H9 (cell line): ENCODE data around the gene FBXL22. TPM values are rescaled to one million over a fixed set of nuclear protein-coding genes. Genes with fewer than 3 reads are reported as not detected.
"Not testable (repeated sequence)": the region's sequence is repeated elsewhere in the genome, so short reads cannot be mapped to it uniquely, and the experiment has no call there.

Experiments
- DNase-seq: peaks from one replicate; pipeline ENCODE4 v3.0.0-alpha.2; 2017
- H2AFZ ChIP-seq: one replicate; pipeline ENCODE4 v1.6.1; 2013; ENCODE audit warnings: mild to moderate bottlenecking, low read length, control low read depth, moderate library complexity
- H2AK5ac ChIP-seq: 2 replicates; pipeline ENCODE4 v1.6.1; 2013; ENCODE audit warnings: low read length, control low read depth, mixed read lengths; ENCODE audit not compliant: insufficient read length
- H2BK120ac ChIP-seq: one replicate; pipeline ENCODE4 v1.6.1; 2013; ENCODE audit warnings: low read depth, mild to moderate bottlenecking, low read length, control low read depth, inconsistent platforms; ENCODE audit not compliant: poor library complexity, severe bottlenecking
- H2BK12ac ChIP-seq: 2 replicates; pipeline ENCODE4 v1.6.1; 2013; ENCODE audit warnings: low read length, control low read depth, mixed read lengths, low read depth; ENCODE audit not compliant: insufficient read length
- H2BK15ac ChIP-seq: 2 replicates; pipeline ENCODE4 v1.6.1; 2013; ENCODE audit warnings: low read depth, low read length, control low read depth
- H2BK20ac ChIP-seq: one replicate; pipeline ENCODE4 v1.6.1; 2013; ENCODE audit warnings: low read depth, mild to moderate bottlenecking, low read length, control low read depth, inconsistent platforms; ENCODE audit not compliant: poor library complexity, severe bottlenecking
- H2BK5ac ChIP-seq: 2 replicates; pipeline ENCODE4 v1.6.1; 2013; ENCODE audit warnings: low read length, control low read depth, mixed read lengths; ENCODE audit not compliant: insufficient read length
- H3K14ac ChIP-seq: 2 replicates; pipeline ENCODE4 v1.6.1; 2013; ENCODE audit warnings: low read length, control low read depth; ENCODE audit not compliant: insufficient read depth
- H3K18ac ChIP-seq: 2 replicates; pipeline ENCODE4 v1.6.1; 2013; ENCODE audit warnings: low read depth, mild to moderate bottlenecking, mixed read lengths, low read length, control low read depth; ENCODE audit not compliant: insufficient read length
- H3K23ac ChIP-seq: 2 replicates; pipeline ENCODE4 v1.6.1; 2013; ENCODE audit warnings: low read length, control low read depth, mixed read lengths, low read depth; ENCODE audit not compliant: insufficient read length
- H3K23me2 ChIP-seq: 2 replicates; pipeline ENCODE4 v1.6.1; 2013; ENCODE audit warnings: low read depth, mild to moderate bottlenecking, mixed read lengths, low read length, control low read depth; ENCODE audit not compliant: insufficient read length, poor library complexity, severe bottlenecking
- H3K27ac ChIP-seq: 2 replicates; pipeline ENCODE4 v1.5.1; 2013; ENCODE audit warnings: low read length, control low read depth, mixed read lengths, low read depth; ENCODE audit not compliant: insufficient read length
- H3K27me3 ChIP-seq: 2 replicates; pipeline ENCODE4 v1.6.1; 2013; ENCODE audit warnings: low read length, control low read depth, inconsistent platforms; ENCODE audit not compliant: insufficient read depth
- H3K4ac ChIP-seq: 2 replicates; pipeline ENCODE4 v1.6.1; 2013; ENCODE audit warnings: low read depth, mild to moderate bottlenecking, control low read depth, inconsistent platforms, low read length, moderate library complexity
- H3K4me1 ChIP-seq: 2 replicates; pipeline ENCODE4 v1.6.1; 2013; ENCODE audit warnings: low read length, control low read depth, inconsistent platforms; ENCODE audit not compliant: insufficient read depth
- H3K4me2 ChIP-seq: 2 replicates; pipeline ENCODE4 v1.6.1; 2013; ENCODE audit warnings: low read length, control low read depth, mixed read lengths; ENCODE audit not compliant: insufficient read length, insufficient read depth
- H3K56ac ChIP-seq: 2 replicates; pipeline ENCODE4 v1.6.1; 2013; ENCODE audit warnings: low read depth, mild to moderate bottlenecking, mixed read lengths, low read length, control low read depth; ENCODE audit not compliant: insufficient read length
- H3K79me1 ChIP-seq: 2 replicates; pipeline ENCODE4 v1.6.1; 2013; ENCODE audit warnings: low read depth, mild to moderate bottlenecking, moderate library complexity, low read length, control low read depth, inconsistent platforms; ENCODE audit not compliant: insufficient read depth, poor library complexity, severe bottlenecking
- H3K79me2 ChIP-seq: 2 replicates; pipeline ENCODE4 v1.6.1; 2013; ENCODE audit warnings: low read length, control low read depth, inconsistent platforms; ENCODE audit not compliant: insufficient read depth
- H3K9ac ChIP-seq: 2 replicates; pipeline ENCODE4 v1.6.1; 2013; ENCODE audit warnings: low read length, control low read depth, mixed read lengths; ENCODE audit not compliant: insufficient read length; ENCODE audit errors: extremely low read depth
- H3K9me3 ChIP-seq: one replicate; pipeline ENCODE4 v1.6.1; 2013; ENCODE audit warnings: low read depth, low read length, inconsistent platforms; ENCODE audit not compliant: control insufficient read depth
- H3T11ph ChIP-seq: one replicate; pipeline ENCODE4 v1.6.1; 2013; ENCODE audit warnings: mild to moderate bottlenecking, low read length, control low read depth, inconsistent platforms
- H4K20me1 ChIP-seq: one replicate; pipeline ENCODE4 v1.6.1; 2013; ENCODE audit not compliant: control insufficient read depth, insufficient read length, insufficient read depth
- H4K5ac ChIP-seq: 2 replicates; pipeline ENCODE4 v1.6.1; 2013; ENCODE audit warnings: low read depth, mild to moderate bottlenecking, mixed read lengths, low read length, control low read depth; ENCODE audit not compliant: insufficient read length
- H4K8ac ChIP-seq: replicated peaks from 2 replicates; pipeline ENCODE4 v1.6.1; 2013; ENCODE audit warnings: low read length, control low read depth, mixed read lengths, low read depth; ENCODE audit not compliant: insufficient read length
- H4K91ac ChIP-seq: 2 replicates; pipeline ENCODE4 v1.6.1; 2013; ENCODE audit warnings: low read depth, mild to moderate bottlenecking, moderate library complexity, mixed read lengths, low read length, control low read depth; ENCODE audit not compliant: insufficient read length
- H3K27ac Mint-ChIP-seq, 3 experiments: 2 replicates in 2 of 3; 3 replicates in 1 of 3; pipeline ENCODE4 v1.8.0; 2020 to 2021; ENCODE audit warnings: mixed read lengths in 3 of 3, mild to moderate bottlenecking in 1 of 3, moderate library complexity in 1 of 3
- H3K27me3 Mint-ChIP-seq: 2 replicates; pipeline ENCODE4 v1.8.0; 2021; ENCODE audit warnings: low read depth, mild to moderate bottlenecking, moderate library complexity, mixed read lengths
- H3K36me3 Mint-ChIP-seq, 3 experiments: 2 replicates in 2 of 3; 3 replicates in 1 of 3; pipeline ENCODE4 v1.8.0; 2020 to 2021; ENCODE audit warnings: low read depth in 3 of 3, mixed read lengths in 3 of 3; ENCODE audit not compliant: insufficient read depth in 1 of 3
- H3K4me1 Mint-ChIP-seq, 2 experiments: 2 replicates each; pipeline ENCODE4 v1.8.0; 2020; ENCODE audit warnings: mixed read lengths in 2 of 2
- H3K4me3 Mint-ChIP-seq, 2 experiments: 2 replicates in 1 of 2; 3 replicates in 1 of 2; pipeline ENCODE4 v1.8.0; 2020 to 2021; ENCODE audit warnings: mild to moderate bottlenecking in 2 of 2, mixed read lengths in 2 of 2, moderate library complexity in 1 of 2
- H3K9me3 Mint-ChIP-seq, 2 experiments: 2 replicates in 1 of 2; 3 replicates in 1 of 2; pipeline ENCODE4 v1.8.0; 2020; ENCODE audit warnings: mild to moderate bottlenecking in 2 of 2, mixed read lengths in 2 of 2, moderate library complexity in 1 of 2
- WGBS: extraction: QIAGEN DNeasy Blood & Tissue Kit; methylation state at CpG from one replicate; pipeline ENCODE4 v1.1.7; 2013; ENCODE audit warnings: missing lambda C conversion rate, low lambda C conversion rate, mixed read lengths; ENCODE audit not compliant: insufficient read length; ENCODE audit errors: extremely low coverage; 5-methylcytosine and 5-hydroxymethylcytosine counted together
- total RNA-seq: library from RNA; stranded (reverse); gene quantifications from 2 replicates; pipeline ENCODE4 v1.2.1, GENCODE V29; 2021
- TF ChIP-seq, protein P1 (sequence below): fragments of 200-600 bp; sonication (generic); conservative IDR thresholded peaks from 3 replicates; pipeline ENCODE4 v1.8.0; 2021; ENCODE audit warnings: antibody characterized with exemption, mild to moderate bottlenecking

Gene FBXL22
- total RNA-seq, 1 experiment from 2014 or later: 0.52 TPM

DNA sequence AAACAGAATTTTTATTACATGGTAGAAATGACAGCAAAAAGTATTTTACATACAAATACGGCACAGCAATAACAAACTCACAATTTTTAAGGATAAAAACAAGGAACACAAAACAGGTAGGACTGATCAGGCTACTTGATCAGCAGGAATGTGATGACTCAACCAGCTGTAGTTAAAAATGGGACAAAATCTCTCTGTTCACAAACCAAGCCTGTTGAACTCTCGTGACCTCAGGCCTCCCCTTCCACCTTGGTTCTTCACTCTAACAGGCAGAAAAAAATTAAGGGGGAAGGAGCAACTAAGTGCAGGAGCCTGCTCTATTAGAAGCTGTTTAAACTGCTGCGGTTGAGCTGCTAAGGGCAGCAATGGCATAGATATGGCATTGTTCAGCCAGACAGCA is 18.7 kb downstream of the FBXL22 start:
- TF ChIP-seq, protein P1, sequence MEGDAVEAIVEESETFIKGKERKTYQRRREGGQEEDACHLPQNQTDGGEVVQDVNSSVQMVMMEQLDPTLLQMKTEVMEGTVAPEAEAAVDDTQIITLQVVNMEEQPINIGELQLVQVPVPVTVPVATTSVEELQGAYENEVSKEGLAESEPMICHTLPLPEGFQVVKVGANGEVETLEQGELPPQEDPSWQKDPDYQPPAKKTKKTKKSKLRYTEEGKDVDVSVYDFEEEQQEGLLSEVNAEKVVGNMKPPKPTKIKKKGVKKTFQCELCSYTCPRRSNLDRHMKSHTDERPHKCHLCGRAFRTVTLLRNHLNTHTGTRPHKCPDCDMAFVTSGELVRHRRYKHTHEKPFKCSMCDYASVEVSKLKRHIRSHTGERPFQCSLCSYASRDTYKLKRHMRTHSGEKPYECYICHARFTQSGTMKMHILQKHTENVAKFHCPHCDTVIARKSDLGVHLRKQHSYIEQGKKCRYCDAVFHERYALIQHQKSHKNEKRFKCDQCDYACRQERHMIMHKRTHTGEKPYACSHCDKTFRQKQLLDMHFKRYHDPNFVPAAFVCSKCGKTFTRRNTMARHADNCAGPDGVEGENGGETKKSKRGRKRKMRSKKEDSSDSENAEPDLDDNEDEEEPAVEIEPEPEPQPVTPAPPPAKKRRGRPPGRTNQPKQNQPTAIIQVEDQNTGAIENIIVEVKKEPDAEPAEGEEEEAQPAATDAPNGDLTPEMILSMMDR: no peak
- Histone ChIP-seq H3K4ac (no peak overlapping the region), H2BK15ac (no peak overlapping the region), H3K23ac (no peak overlapping the region), H3K9ac (no peak overlapping the region), H4K91ac (no peak overlapping the region), H2BK12ac (no peak overlapping the region), H4K8ac (no peak overlapping the region), H2AFZ (no peak overlapping the region), H3K79me2 (no peaks in the 10 kb centered on the region), H3K79me1 (no peaks in the 10 kb centered on the region), H2BK20ac (no peak overlapping the region), H3T11ph (no peak overlapping the region), H4K20me1 (no peaks in the 10 kb centered on the region), H3K56ac (no peak overlapping the region), H2BK120ac (no peak overlapping the region), H2BK5ac (no peak overlapping the region), H3K4me1 (no peaks in the 10 kb centered on the region), H3K14ac (no peak overlapping the region), H3K18ac (no peak overlapping the region), H3K27me3 (no peaks in the 10 kb centered on the region), H4K5ac (no peak overlapping the region), H3K4me2 (no peak overlapping the region), H3K23me2 (no peaks in the 10 kb centered on the region), H3K27ac (no peak overlapping the region), H3K9me3 (no peaks in the 10 kb centered on the region), H2AK5ac (no peak overlapping the region)
- no peak overlapping the region; a peak in 1 of 7 replicates for H3K27ac Mint-ChIP-seq
- no peak for DNase-seq
- peaks cover 6 to 44% (median 18%) of the 10 kb centered on the region in 3 experiments; a peak in 4 of 7 replicates for H3K36me3 Mint-ChIP-seq
- whole genome bisulfite sequencing: no CpG with 5 or more reads among the region's 3 CpGs
- H3K27me3 Mint-ChIP-seq: no peaks in the 10 kb centered on the region
- no peaks in the 10 kb centered on the region for H3K4me1 Mint-ChIP-seq
- H3K9me3 Mint-ChIP-seq: peaks cover 0 to 4% of the 10 kb centered on the region in 2 experiments; a peak in 2 of 5 replicates
- H3K4me3 Mint-ChIP-seq: no peak overlapping the region

DNA sequence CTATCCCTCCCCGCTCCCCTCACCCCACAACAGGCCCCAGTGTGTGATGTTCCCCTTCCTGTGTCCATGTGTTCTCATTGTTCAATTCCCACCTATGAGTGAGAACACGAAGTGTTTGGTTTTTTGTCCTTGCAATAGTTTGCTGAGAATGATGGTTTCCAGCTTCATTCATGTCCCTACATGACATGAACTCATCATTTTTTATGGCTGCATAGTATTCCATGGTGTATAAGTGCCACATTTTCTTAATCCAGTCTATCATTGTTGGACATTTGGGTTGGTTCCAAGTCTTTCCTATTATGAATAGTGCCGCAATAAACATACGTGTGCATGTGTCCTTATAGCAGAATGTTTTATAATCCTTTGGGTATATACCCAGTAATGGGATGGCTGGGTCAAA is 20.0 kb downstream of the FBXL22 start:
- not testable (repeated sequence) for H2BK5ac ChIP-seq, H2BK15ac ChIP-seq, H3K4me1 Mint-ChIP-seq, H3K27ac ChIP-seq, H2BK20ac ChIP-seq, H3K27me3 Mint-ChIP-seq, H3K79me2 ChIP-seq, H3K9ac ChIP-seq, H3K14ac ChIP-seq, H2AFZ ChIP-seq, H2AK5ac ChIP-seq, H4K91ac ChIP-seq, H3K9me3 Mint-ChIP-seq, H3K4ac ChIP-seq, H3K9me3 ChIP-seq, H3T11ph ChIP-seq, H3K18ac ChIP-seq, H3K79me1 ChIP-seq, H3K27me3 ChIP-seq, H3K4me2 ChIP-seq, H3K4me3 Mint-ChIP-seq, H3K27ac Mint-ChIP-seq, H3K4me1 ChIP-seq, H3K23me2 ChIP-seq, H2BK12ac ChIP-seq, H4K5ac ChIP-seq, H2BK120ac ChIP-seq, H4K20me1 ChIP-seq, H3K23ac ChIP-seq, H3K56ac ChIP-seq, H4K8ac ChIP-seq, DNase-seq
- WGBS: no CpG with 5 or more reads among the region's 4 CpGs
- peaks cover 14 to 47% (median 27%) of the 10 kb centered on the region in 3 experiments; a peak in 6 of 7 replicates for H3K36me3 Mint-ChIP-seq
